K562 (cell line): Measurements from ENCODE around the gene WDR90. TPM values are rescaled to one million over a fixed set of nuclear protein-coding genes. Genes with fewer than 3 reads are reported as not detected.

ENCODE experiments used
- ARID1B ChIP-seq: fragments of 450-650 bp; IDR thresholded peaks from 2 replicates; pipeline ENCODE4 v1.6.1; 2016; ENCODE audit warnings: antibody characterized with exemption, mild to moderate bottlenecking, inconsistent platforms
- BMI1 ChIP-seq: fragments of 150-350 bp; IDR thresholded peaks from 2 replicates; pipeline ENCODE4 v1.6.1; 2014; ENCODE audit warnings: low read length
- CBX1 ChIP-seq: sonication (generic); IDR thresholded peaks from 2 replicates; pipeline ENCODE4 v1.6.1; 2016; ENCODE audit warnings: antibody characterized with exemption, low read depth, mild to moderate bottlenecking
- E2F8 ChIP-seq: fragments of 450-650 bp; IDR thresholded peaks from 2 replicates; pipeline ENCODE4 v1.7.1; 2018; ENCODE audit warnings: mild to moderate bottlenecking, low read depth; ENCODE audit not compliant: partially characterized antibody
- ESRRA ChIP-seq: fragments of 450-650 bp; IDR thresholded peaks from 2 replicates; pipeline ENCODE4 v1.6.1; 2014; ENCODE audit warnings: low read depth, mild to moderate bottlenecking, moderate library complexity, borderline replicate concordance
- GABPA ChIP-seq: fragments of 200-800 bp; sonication (Bioruptor generic); conservative IDR thresholded peaks from 2 replicates; pipeline ENCODE4 v1.6.1; 2016; ENCODE audit warnings: low read depth, missing genetic modification characterization, missing compliant biosample characterization
- HCFC1 ChIP-seq: IDR thresholded peaks from 2 replicates; pipeline ENCODE4 v1.6.1; 2012; ENCODE audit warnings: low read depth, low read length, improper control_type of control experiment
- HIVEP1 ChIP-seq: fragments of 250-450 bp; sonication (Bioruptor Pico); IDR thresholded peaks from 2 replicates; pipeline ENCODE4 v1.4.0; 2020; ENCODE audit warnings: mild to moderate bottlenecking
- POU5F1 ChIP-seq: fragments of 150-350 bp; IDR thresholded peaks from 2 replicates; pipeline ENCODE4 v1.6.1; 2014; ENCODE audit warnings: borderline replicate concordance, low read length, low read depth, mild to moderate bottlenecking; ENCODE audit not compliant: partially characterized antibody
- PRMT5 ChIP-seq: sonication (generic); formaldehyde crosslinking; IDR thresholded peaks from 2 replicates; pipeline ENCODE4 v1.5.0; 2020; ENCODE audit warnings: missing genetic modification reagents
- RAD21 ChIP-seq, 2 experiments: fragments of 250-450 bp in 1 of 2; fragments of 450-650 bp in 1 of 2; sonication (Bioruptor Pico) in 1 of 2; formaldehyde crosslinking in 1 of 2; IDR thresholded peaks in 1 of 2; conservative IDR thresholded peaks in 1 of 2; 2 replicates each; pipeline versions ENCODE4 v1.4.0 to v1.8.0; 2020 to 2022; ENCODE audit warnings: mild to moderate bottlenecking in 2 of 2, moderate library complexity in 1 of 2
- RNF2 ChIP-seq: sonication (generic); IDR thresholded peaks from 2 replicates; pipeline ENCODE4 v1.6.1; 2016
- SAP30 ChIP-seq: fragments of 200-600 bp; sonication (generic); IDR thresholded peaks from 2 replicates; pipeline ENCODE4 v1.6.1; 2012; ENCODE audit warnings: borderline replicate concordance, low read depth, mild to moderate bottlenecking, moderate library complexity, low read length, control low read depth, inconsistent platforms; ENCODE audit not compliant: insufficient read depth, poor library complexity, severe bottlenecking
- SIN3B ChIP-seq: fragments of 450-650 bp; IDR thresholded peaks from 2 replicates; pipeline ENCODE4 v1.6.1; 2017; ENCODE audit warnings: low read depth, mild to moderate bottlenecking, moderate library complexity
- SLC30A9 ChIP-seq: fragments of 250-450 bp; sonication (Bioruptor Pico); IDR thresholded peaks from 2 replicates; pipeline ENCODE4 v1.8.0; 2022; ENCODE audit warnings: mild to moderate bottlenecking, moderate library complexity
- SMARCE1 ChIP-seq: fragments of 450-650 bp; IDR thresholded peaks from 2 replicates; pipeline ENCODE4 v1.7.1; 2016; ENCODE audit warnings: mild to moderate bottlenecking
- SRF ChIP-seq, 2 experiments: fragments of 250-450, 450-650 bp in 1 of 2; sonication (Bioruptor Pico) in 1 of 2; sonication (generic) in 1 of 2; formaldehyde crosslinking; IDR thresholded peaks; 2 replicates each; pipeline versions ENCODE4 v1.5.0 to v1.5.1; 2020 to 2022; ENCODE audit warnings: mild to moderate bottlenecking in 1 of 2, missing genetic modification reagents in 1 of 2
- ZBTB33 ChIP-seq: sonication (generic); formaldehyde crosslinking; IDR thresholded peaks from 2 replicates; pipeline ENCODE4 v1.8.1; 2023; ENCODE audit warnings: mild to moderate bottlenecking, missing genetic modification reagents
- ZNF124 ChIP-seq: sonication (generic); formaldehyde crosslinking; IDR thresholded peaks from 2 replicates; pipeline ENCODE4 v1.8.1; 2022; ENCODE audit warnings: missing genetic modification reagents
- ZNF134 ChIP-seq: fragments of 250-450 bp; sonication (Bioruptor Pico); conservative IDR thresholded peaks from 2 replicates; pipeline ENCODE4 v1.4.0; 2020
- ZNF274 ChIP-seq: IDR thresholded peaks from 2 replicates; pipeline ENCODE4 v1.6.1; 2011; ENCODE audit warnings: low read depth, mild to moderate bottlenecking, low read length, moderate library complexity, borderline replicate concordance
- ZNF3 ChIP-seq: fragments of 250-450 bp; sonication (Bioruptor Pico); IDR thresholded peaks from 2 replicates; pipeline ENCODE4 v1.5.0; 2021; ENCODE audit warnings: mild to moderate bottlenecking, moderate library complexity
- ZSCAN29 ChIP-seq: fragments of 450-650 bp; IDR thresholded peaks from 2 replicates; pipeline ENCODE4 v1.6.1; 2017
- polyA plus RNA-seq, 8 experiments: library from polyadenylated mRNA; depleted of rRNA in 4 of 8; stranded (reverse) in 5 of 8; unstranded in 3 of 8; fragments of >200 nt; fragmentation: Nextera tagmentation in 2 of 8; fragmentation: Illumina TruSeq in 1 of 8; extraction: Ambion mirVana in 2 of 8; extraction: Trizol in 1 of 8; gene quantifications; 2 replicates each; pipeline versions ENCODE4 v1.2.1 to v1.2.3, GENCODE V29; 2011 to 2014; ENCODE audit warnings: inconsistent platforms in 1 of 8, missing spikeins in 1 of 8
- total RNA-seq, 7 experiments: library from RNA; depleted of rRNA in 6 of 7; stranded (reverse); fragments of >200 nt in 6 of 7; fragmentation: Illumina TruSeq in 2 of 7; extraction: Trizol in 2 of 7; gene quantifications; 2 replicates each; pipeline versions ENCODE4 v1.2.1 to v1.2.3, GENCODE V29; 2011 to 2021; ENCODE audit warnings: low replicate concordance in 1 of 7

The WDR90 gene
- total and polyA plus RNA-seq, 9 of the 15 experiments (the other 6 are each of a cell fraction or from before 2014, with no cell fraction given), result 0.44 to 12.6 (median 3.3) TPM

- TF ChIP-seq ZBTB33 (CRISPR knock-in tag) (no peak), SIN3B (peak; percentile 78; the same call in 1 of the 2 replicates), ZNF134 (CRISPR knock-in tag) (no peak), ZSCAN29 (no peak), ZNF274 (no peak), SAP30 (peak; percentile 80), POU5F1 (no peak), ZNF124 (CRISPR knock-in tag) (no peak), PRMT5 (CRISPR knock-in tag) (no peak), GABPA (tag) (peak; percentile 95), ARID1B (no peak), HCFC1 (0 out of 2 replicates have a peak, but pooled peaks have one; percentile 27), RAD21 (CRISPR knock-in tag; conservative IDR thresholded peaks at IDR 0.05 in 1 of 2, IDR thresholded peaks at IDR 0.05 in 1 of 2) (no peak), ESRRA (no peak), SLC30A9 (CRISPR knock-in tag) (no peak), SRF (CRISPR knock-in tag; IDR thresholded peaks at IDR 0.05) (no peak), CBX1 (0 out of 2 replicates have a peak, but pooled peaks have one; percentile 20), RNF2 (no peak), ZNF3 (CRISPR knock-in tag) (no peak), SMARCE1 (no peak), E2F8 (no peak), HIVEP1 (CRISPR knock-in tag) (no peak), BMI1 (no peak)
These were observed 30.9 kb downstream of the WDR90 start, which contains the start of gene STUB1 (continued) for GRCh38 chr16:679814-680624.
